Heart right ventricle (tissue), 16 donors: ENCODE measurements around the gene SLC49A3. TPM values are rescaled to one million over a fixed set of nuclear protein-coding genes. Genes with fewer than 3 reads are reported as not detected.

ENCODE experiments used
- ATAC-seq, 8 donors: fragments of 200-7000 bp; cut with Tn5 transposase; one replicate each; pipeline ENCODE4 v1.9.1; 2020; ENCODE audit warnings: mild to moderate bottlenecking in 8 of 8, moderate library complexity in 8 of 8, moderate number of reproducible peaks in 1 of 8
- DNase-seq, 2 donors: peaks; one replicate each; pipeline ENCODE4 v3.0.0-alpha.2; 2020
- H3K27ac ChIP-seq, 10 donors: fragments of 200-600 bp; sonication (generic) in 2 of 10; one replicate each; pipeline versions ENCODE4 v1.5.0 to v1.8.0; 2020 to 2022; ENCODE audit warnings: mild to moderate bottlenecking in 3 of 10
- H3K27me3 ChIP-seq, 7 donors: fragments of 200-600 bp; one replicate each; pipeline ENCODE4 v1.8.0; 2021 to 2022; ENCODE audit warnings: mild to moderate bottlenecking in 2 of 7
- H3K36me3 ChIP-seq, 9 donors: fragments of 200-600 bp; sonication (generic) in 1 of 9; one replicate each; pipeline versions ENCODE4 v1.5.0 to v1.8.0; 2020 to 2022; ENCODE audit warnings: mild to moderate bottlenecking in 2 of 9
- H3K4me1 ChIP-seq, 9 donors: fragments of 200-600 bp; sonication (generic) in 1 of 9; one replicate each; pipeline versions ENCODE4 v1.5.0 to v1.8.0; 2020 to 2022; ENCODE audit warnings: mild to moderate bottlenecking in 4 of 9
- H3K4me3 ChIP-seq, 10 donors: fragments of 200-600 bp; sonication (generic) in 2 of 10; one replicate each; pipeline versions ENCODE4 v1.5.0 to v1.8.0; 2020 to 2022; ENCODE audit warnings: mild to moderate bottlenecking in 7 of 10, moderate library complexity in 2 of 10
- H3K9me3 ChIP-seq, 11 donors: fragments of 200-600 bp in 10 of 11; sonication (generic) in 2 of 11; one replicate each; pipeline versions ENCODE4 v1.5.0 to v1.8.0; 2013 to 2022; ENCODE audit warnings: mild to moderate bottlenecking in 2 of 11, control low read depth in 1 of 11, moderate library complexity in 1 of 11
- CTCF ChIP-seq, 9 donors: fragments of 200-600 bp; sonication (generic) in 2 of 9; IDR thresholded peaks; one replicate each; pipeline versions ENCODE4 v1.5.0 to v1.8.0; 2021 to 2022; ENCODE audit warnings: antibody characterized with exemption in 9 of 9, mild to moderate bottlenecking in 5 of 9, moderate library complexity in 1 of 9
- WGBS, 2 donors: extraction: QIAGEN DNeasy Blood & Tissue Kit; methylation state at CpG; one replicate each; pipeline ENCODE4 v1.1.7; 2013; ENCODE audit warnings: inconsistent platforms in 1 of 2; 5-methylcytosine and 5-hydroxymethylcytosine counted together
- intact Hi-C, 10 donors: fragments of 100-400 bp; cut with DNase I; formaldehyde crosslinking; loops; one replicate each; pipeline versions ENCODE4 v1.11.1 to v1.14.2; 2022
- polyA plus RNA-seq, 2 donors: library from polyadenylated mRNA; stranded (reverse); fragments of 200-250 nt; gene quantifications; one replicate each; pipeline ENCODE4 v1.2.3, GENCODE V29; 2013
- total RNA-seq, 10 donors: library from RNA; stranded (reverse); fragmentation: NEBNext Ultra II Directional in 3 of 10; extraction: Animal tissue kit (Norgen Biotek cat#: 25700) in 3 of 10; gene quantifications; one replicate each; pipeline versions ENCODE4 v1.2.1 to v1.2.4, GENCODE V29; 2021 to 2023
- donor health status: Arrhythmogenic right ventricular cardiomyopathy.
- donor health status: ischemic (EF 13 %, LVEDD 7.1; RV severe dilation, severe dysfunction).
- donor health status: healthy with polysubstance abuse.
- donor health status: DM: no; HTN: yes; CAD: no.
- donor health status: DM: no; HTN: no; CAD: no.
- donor health status: ischemic (EF 25% LVEDD 6.9; RV normal size, moderate dysfunction).
- donor health status: ischemic (EF 25% LVEDD 5.7; RV mildly dilated, moderate dysfunction).
- donor health status: healthy.
- donor health status: DM: yes; HTN: yes; CAD: no.
- donor health status: Ischemic cardiomyopathy.
- donor health status: ischemic (EF 35%, LVEDD 5.7; RV mildly dilated, moderate dysfunction).
- donor health status: nonischemic (EF 11% LVEDD 7.7; RV severe dilation, severe dysfunction).
- donor health status: DM: yes; HTN: yes; CAD: no.
- donor health status: PGD.
- donor health status: ischemic (EF 29% LVEDD 5.4; RV normal size, mild dysfunction).
- donor health status: nonischemic (EF 23%, LVEDD 6.1; RV moderate dilation, normal function).

SLC49A3 gene
- total and polyA plus RNA-seq, 12 donors = 8.8 to 28.5 (median 12.3) TPM

GRCh38 chr4:632196-632790, 56.7 kb downstream of the SLC49A3 start:
- Histone ChIP-seq H3K9me3 (peaks cover 0 to 11% (median 0%) of the 10 kb centered on the region in 11 donors), H3K36me3 (no peaks in the 10 kb centered on the region), H3K4me1 (no peaks in the 10 kb centered on the region), H3K27me3 (peaks cover 0 to 33% (median 10%) of the 10 kb centered on the region in 7 donors), H3K4me3 (no peak overlapping the region), H3K27ac (no peak overlapping the region)
- intact Hi-C loops = loop anchor here in 1 of 10 donors (10.0 kb wide), 1 partner anchor 287 kb away; no protein-coding TSS in a partner anchor
- ATAC-seq = no peak
- no peak for TF ChIP-seq CTCF (IDR thresholded peaks at IDR 0.05)
- no peak for DNase-seq
- WGBS, 2 donors = 89 to 91% methylated on average over 16 of the region's 16 CpGs

Other genes with a start within 250 kb of the SLC49A3 start
- 10 to 100 TPM in 9 of 10 donors, 1 to 10 TPM in 1; 9.9 to 17.6 (median 15.3) TPM for gene ZNF721, start 190.0 kb downstream of the SLC49A3 start, total RNA-seq
- 10 to 100 TPM in 1 of 2 donors, 1 to 10 TPM in 1; 4.9 to 11.3 TPM for gene ZNF721, start 190.0 kb downstream of the SLC49A3 start, polyA plus RNA-seq
- 10 to 100 TPM; 13.2 to 20.4 (median 17.1) TPM for gene PIGG, start 189.9 kb downstream of the SLC49A3 start, total RNA-seq
- 10 to 100 TPM; 12.6 to 49.5 TPM for gene PIGG, start 189.9 kb downstream of the SLC49A3 start, polyA plus RNA-seq
- gene TMEM271, start 112.9 kb downstream of the SLC49A3 start, total RNA-seq = not detected
- not detected for gene TMEM271, start 112.9 kb downstream of the SLC49A3 start, polyA plus RNA-seq
- 1 to 10 TPM; 1.8 to 6.2 (median 4.4) TPM for gene PDE6B, start 63.6 kb downstream of the SLC49A3 start, total RNA-seq
- gene PDE6B, start 63.6 kb downstream of the SLC49A3 start, polyA plus RNA-seq = 1 to 10 TPM in 1 of 2 donors, under 1 TPM in 1; 0.73 to 2.0 TPM
- gene ATP5ME, start 14.9 kb downstream of the SLC49A3 start, total RNA-seq = 1,000 to 10,000 TPM in 5 of 10 donors, 100 to 1,000 TPM in 5; 651 to 1,196 (median 982) TPM
- 1,000 to 10,000 TPM in 1 of 2 donors, 100 to 1,000 TPM in 1; 999 to 4,239 TPM for gene ATP5ME, start 14.9 kb downstream of the SLC49A3 start, polyA plus RNA-seq
- 1 to 10 TPM; 4.0 to 7.5 (median 6.1) TPM for gene MYL5, start 14.6 kb downstream of the SLC49A3 start, total RNA-seq
- 1 to 10 TPM; 3.3 to 8.1 TPM for gene MYL5, start 14.6 kb downstream of the SLC49A3 start, polyA plus RNA-seq
- gene PCGF3, start 16.7 kb upstream of the SLC49A3 start, total RNA-seq = 10 to 100 TPM; 17.5 to 26.1 (median 20.9) TPM
- gene PCGF3, start 16.7 kb upstream of the SLC49A3 start, polyA plus RNA-seq = 10 to 100 TPM; 21.7 to 50.8 TPM
- gene CPLX1, start 137.0 kb upstream of the SLC49A3 start, total RNA-seq = 1 to 10 TPM; 1.5 to 4.8 (median 2.2) TPM
- gene CPLX1, start 137.0 kb upstream of the SLC49A3 start, polyA plus RNA-seq = 10 to 100 TPM in 1 of 2 donors, 1 to 10 TPM in 1; 2.1 to 10.8 TPM
- gene GAK, start 243.2 kb upstream of the SLC49A3 start, total RNA-seq = 10 to 100 TPM; 21.0 to 38.1 (median 26.9) TPM
- 100 to 1,000 TPM in 1 of 2 donors, 10 to 100 TPM in 1; 48.6 to 105 TPM for gene GAK, start 243.2 kb upstream of the SLC49A3 start, polyA plus RNA-seq
- gene TMEM175, start 243.3 kb upstream of the SLC49A3 start, total RNA-seq = 10 to 100 TPM; 15.6 to 27.9 (median 19.0) TPM
- gene TMEM175, start 243.3 kb upstream of the SLC49A3 start, polyA plus RNA-seq = 10 to 100 TPM; 16.3 to 49.6 TPM